Loucy (cell line): Measurements from ENCODE around the gene MRPL20.

Experiments used
- H2AFZ ChIP-seq: fragments of 200-600 bp; sonication (generic); 2 replicates; pipeline ENCODE4 v1.6.0; 2016; ENCODE audit warnings: antibody characterized with exemption, mild to moderate bottlenecking, low read length, moderate library complexity
- H3F3A ChIP-seq: fragments of 200-600 bp; 2 replicates; pipeline ENCODE4 v1.6.0; 2016; ENCODE audit warnings: antibody characterized with exemption, low read depth, mild to moderate bottlenecking
- H3K27me3 ChIP-seq: fragments of 200-600 bp; sonication (generic); 2 replicates; pipeline ENCODE4 v1.6.1; 2014; ENCODE audit warnings: low read length, mild to moderate bottlenecking; ENCODE audit not compliant: insufficient read depth, poor library complexity, severe bottlenecking
- H3K36me3 ChIP-seq: fragments of 200-600 bp; sonication (generic); 2 replicates; pipeline ENCODE4 v1.6.1; 2016; ENCODE audit warnings: low read length; ENCODE audit not compliant: insufficient read depth
- H3K4me1 ChIP-seq: fragments of 200-600 bp; sonication (generic); 2 replicates; pipeline ENCODE4 v1.5.1; 2014; ENCODE audit warnings: low read length, mild to moderate bottlenecking; ENCODE audit not compliant: insufficient read depth, poor library complexity, severe bottlenecking
- H3K4me2 ChIP-seq: fragments of 200-600 bp; sonication (generic); 2 replicates; pipeline ENCODE4 v1.6.0; 2014; ENCODE audit warnings: antibody characterized with exemption, low read length, low read depth, mild to moderate bottlenecking; ENCODE audit not compliant: poor library complexity, severe bottlenecking
- H3K4me3 ChIP-seq: fragments of 200-600 bp; sonication (generic); 2 replicates; pipeline ENCODE4 v1.5.1; 2014; ENCODE audit warnings: low read length, mild to moderate bottlenecking, mixed read lengths; ENCODE audit not compliant: poor library complexity, severe bottlenecking
- H3K79me2 ChIP-seq: fragments of 200-600 bp; sonication (generic); 2 replicates; pipeline ENCODE4 v1.6.1; 2014; ENCODE audit warnings: low read length; ENCODE audit not compliant: insufficient read depth
- H3K9ac ChIP-seq: fragments of 200-600 bp; sonication (generic); 2 replicates; pipeline ENCODE4 v1.6.0; 2014; ENCODE audit warnings: mild to moderate bottlenecking, low read depth, low read length, moderate library complexity; ENCODE audit not compliant: poor library complexity, severe bottlenecking
- H3K9me2 ChIP-seq: fragments of 200-600 bp; sonication (generic); replicated peaks from 2 replicates; pipeline ENCODE4 v1.6.1; 2016; ENCODE audit warnings: low read depth, low read length, mixed read lengths
- H3K9me3 ChIP-seq: fragments of 200-600 bp; sonication (generic); 2 replicates; pipeline ENCODE4 v1.6.1; 2014; ENCODE audit warnings: mild to moderate bottlenecking, antibody characterized with exemption, low read length, low read depth; ENCODE audit not compliant: insufficient read depth
- H4K20me1 ChIP-seq: fragments of 200-600 bp; sonication (generic); 2 replicates; pipeline ENCODE4 v1.6.0; 2014; ENCODE audit warnings: antibody characterized with exemption, low read length, mild to moderate bottlenecking; ENCODE audit not compliant: insufficient read depth, poor library complexity, severe bottlenecking
- CTCF ChIP-seq: fragments of 200-600 bp; sonication (generic); conservative IDR thresholded peaks from 2 replicates; pipeline ENCODE4 v1.5.1; 2014; ENCODE audit warnings: mild to moderate bottlenecking, antibody characterized with exemption, low read length
- EZH2phosphoT487 ChIP-seq: fragments of 200-600 bp; IDR thresholded peaks from 2 replicates; pipeline ENCODE4 v1.6.1; 2018; ENCODE audit warnings: antibody characterized with exemption, mild to moderate bottlenecking, moderate library complexity, borderline replicate concordance

Gene MRPL20

GRCh38 chr1:1361982-1362423 is 45.1 kb downstream of the MRPL20 start:
- no peaks in the 10 kb centered on the region; the same call in 1 of the 2 replicates for H3K9me3 ChIP-seq
- no peaks in the 10 kb centered on the region for H3K4me1 ChIP-seq
- no peak overlapping the region for H3K4me3 ChIP-seq

GRCh38 chr1:1361233-1361981 is 45.7 kb downstream of the MRPL20 start:
- no peak overlapping the region for H2AFZ ChIP-seq
- no peak for TF ChIP-seq CTCF
- no peak for TF ChIP-seq EZH2phosphoT487
- H3K36me3 ChIP-seq: no peaks in the 10 kb centered on the region
- H3K9me2 ChIP-seq: no peaks in the 10 kb centered on the region
- H4K20me1 ChIP-seq: no peaks in the 10 kb centered on the region
- H3F3A ChIP-seq: no peaks in the 10 kb centered on the region
- H3K4me1 ChIP-seq: no peaks in the 10 kb centered on the region
- no peak overlapping the region for H3K4me3 ChIP-seq
- H3K79me2 ChIP-seq: no peaks in the 10 kb centered on the region
- H3K9ac ChIP-seq: no peak overlapping the region
- H3K27me3 ChIP-seq: no peaks in the 10 kb centered on the region
- no peaks in the 10 kb centered on the region for H3K9me3 ChIP-seq
- H3K4me2 ChIP-seq: no peak overlapping the region

More at GRCh38 chr1:1361982-1362423, 45.1 kb downstream of the MRPL20 start:
- Histone ChIP-seq H3K9me2 (no peaks in the 10 kb centered on the region), H3K36me3 (no peaks in the 10 kb centered on the region), H3K79me2 (no peaks in the 10 kb centered on the region), H3K9ac (no peak overlapping the region), H3K27me3 (no peaks in the 10 kb centered on the region), H4K20me1 (no peaks in the 10 kb centered on the region), H3F3A (no peaks in the 10 kb centered on the region), H2AFZ (no peak overlapping the region), H3K4me2 (no peak overlapping the region)
- TF ChIP-seq EZH2phosphoT487 (no peak), CTCF (no peak)

- H3K9me2 ChIP-seq: no peaks in the 10 kb centered on the region
- no peaks in the 10 kb centered on the region for H3K9me3 ChIP-seq
- no peak overlapping the region for H3K4me3 ChIP-seq
- no peak for TF ChIP-seq CTCF
- H3K36me3 ChIP-seq: no peaks in the 10 kb centered on the region
- H3F3A ChIP-seq: no peaks in the 10 kb centered on the region
- H3K27me3 ChIP-seq: no peaks in the 10 kb centered on the region
- no peaks in the 10 kb centered on the region for H3K4me1 ChIP-seq
- no peak overlapping the region for H2AFZ ChIP-seq
- H3K4me2 ChIP-seq: no peak overlapping the region
- no peaks in the 10 kb centered on the region for H4K20me1 ChIP-seq
- H3K79me2 ChIP-seq: no peaks in the 10 kb centered on the region
- H3K9ac ChIP-seq: no peak overlapping the region
Measured at GRCh38 chr1:1360506-1361169, 46.5 kb downstream of the MRPL20 start.
